Mesendoderm (in vitro differentiated cells): ENCODE data around the gene A4GALT.
A peak's percentile ranks its signal among the peaks of the same experiment; 100 is the strongest.

Experiments used
- DNase-seq: peaks from one replicate; pipeline ENCODE4 v3.0.0; 2013
- H2AK5ac ChIP-seq: 2 replicates; pipeline ENCODE4 v1.6.1; 2013; ENCODE audit warnings: low read length, inconsistent platforms
- H2BK120ac ChIP-seq: 2 replicates; pipeline ENCODE4 v1.6.1; 2013; ENCODE audit warnings: low read depth, mild to moderate bottlenecking, low read length, moderate library complexity, mixed read lengths
- H2BK15ac ChIP-seq: replicated peaks from 2 replicates; pipeline ENCODE4 v1.6.1; 2013; ENCODE audit warnings: low read depth, mild to moderate bottlenecking, moderate library complexity
- H2BK5ac ChIP-seq: 2 replicates; pipeline ENCODE4 v1.6.1; 2013; ENCODE audit warnings: low read length, inconsistent platforms
- H3K18ac ChIP-seq: 2 replicates; pipeline ENCODE4 v1.6.1; 2013; ENCODE audit warnings: mild to moderate bottlenecking, low read length, mixed read lengths
- H3K23ac ChIP-seq: one replicate; pipeline ENCODE4 v1.6.1; 2013; ENCODE audit warnings: low read length
- H3K27ac ChIP-seq: 2 replicates; pipeline ENCODE4 v1.5.1; 2013; ENCODE audit warnings: low read depth, mild to moderate bottlenecking, inconsistent platforms, low read length, moderate library complexity
- H3K27me3 ChIP-seq: 2 replicates; pipeline ENCODE4 v1.6.1; 2013; ENCODE audit warnings: low read length, control low read depth, mild to moderate bottlenecking, inconsistent platforms; ENCODE audit not compliant: insufficient read depth, poor library complexity
- H3K36me3 ChIP-seq: 2 replicates; pipeline ENCODE4 v1.6.1; 2013; ENCODE audit warnings: low read length, inconsistent platforms; ENCODE audit not compliant: control insufficient read depth, insufficient read depth
- H3K4ac ChIP-seq: one replicate; pipeline ENCODE4 v1.6.1; 2013; ENCODE audit warnings: low read depth, mild to moderate bottlenecking, low read length, moderate library complexity
- H3K4me1 ChIP-seq: 2 replicates; pipeline ENCODE4 v1.6.1; 2013; ENCODE audit warnings: low read depth, low read length, inconsistent platforms; ENCODE audit not compliant: control insufficient read depth
- H3K4me2 ChIP-seq: 2 replicates; pipeline ENCODE4 v1.6.1; 2013; ENCODE audit warnings: low read length
- H3K4me3 ChIP-seq: 2 replicates; pipeline ENCODE4 v1.5.1; 2013; ENCODE audit warnings: mild to moderate bottlenecking, low read length
- H3K56ac ChIP-seq: one replicate; pipeline ENCODE4 v1.6.1; 2013; ENCODE audit warnings: low read length
- H3K79me1 ChIP-seq: 2 replicates; pipeline ENCODE4 v1.6.1; 2013; ENCODE audit warnings: low read length, inconsistent platforms
- H3K79me2 ChIP-seq: 2 replicates; pipeline ENCODE4 v1.6.1; 2013; ENCODE audit warnings: mild to moderate bottlenecking, low read length; ENCODE audit not compliant: control insufficient read depth, insufficient read depth
- H3K9ac ChIP-seq: 2 replicates; pipeline ENCODE4 v1.6.1; 2013; ENCODE audit warnings: low read length, inconsistent platforms
- H4K5ac ChIP-seq: one replicate; pipeline ENCODE4 v1.6.1; 2013; ENCODE audit warnings: low read length
- H4K8ac ChIP-seq: one replicate; pipeline ENCODE4 v1.6.1; 2013; ENCODE audit warnings: low read depth, mild to moderate bottlenecking, control low read depth, low read length, moderate library complexity
- WGBS: extraction: QIAGEN DNeasy Blood & Tissue Kit; methylation state at CpG from one replicate; pipeline ENCODE4 v1.1.7; 2013; ENCODE audit warnings: low lambda C conversion rate, missing lambda C conversion rate; ENCODE audit not compliant: insufficient coverage; ENCODE audit errors: extremely low coverage; 5-methylcytosine and 5-hydroxymethylcytosine counted together

The A4GALT gene

DNA sequence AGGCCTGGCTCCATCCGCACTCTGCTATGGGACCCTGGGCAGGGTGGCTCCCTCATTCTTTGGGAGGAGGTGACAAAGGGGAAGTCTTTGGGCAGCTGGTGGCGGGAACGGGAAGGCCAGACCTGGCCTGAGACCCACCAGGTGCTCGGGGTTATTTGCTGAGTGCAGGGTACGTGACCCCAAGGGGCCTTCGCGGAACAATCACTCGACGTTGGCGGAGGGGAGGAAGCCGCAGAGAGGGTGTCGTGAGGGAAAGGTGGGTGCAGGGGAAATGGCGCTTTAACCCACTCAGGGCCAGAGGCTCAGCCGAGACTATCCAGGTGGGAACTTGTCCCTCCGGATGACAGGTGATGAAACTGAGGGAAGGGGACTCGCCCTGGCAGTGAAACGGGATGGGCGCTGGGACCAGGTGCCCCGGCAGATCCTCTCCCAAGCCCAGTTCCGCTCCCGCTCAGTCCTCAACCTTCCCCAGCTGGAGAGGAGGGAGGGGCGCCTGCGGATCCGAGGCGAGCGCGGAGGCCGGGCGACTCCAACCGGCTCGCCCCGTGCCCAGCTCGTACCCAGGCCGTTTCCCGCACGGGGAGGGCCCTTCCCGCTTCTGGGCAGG is 911 bp downstream of the A4GALT start:
- peak overlapping the region; percentile 66 for H3K9ac ChIP-seq
- no peak overlapping the region for H4K8ac ChIP-seq
- H2BK15ac ChIP-seq, result no peak overlapping the region
- no peak overlapping the region for H3K18ac ChIP-seq
- H3K36me3 ChIP-seq, result no peaks in the 10 kb centered on the region
- no peak overlapping the region for H2BK120ac ChIP-seq
- H3K79me1 ChIP-seq, result no peaks in the 10 kb centered on the region
- no CpG with 5 or more reads among the region's 37 CpGs for WGBS
- peak overlapping the region; percentile 51 for H3K4me3 ChIP-seq
- H3K4me2 ChIP-seq, result peak overlapping the region; percentile 96
- H3K4me1 ChIP-seq, result no peaks in the 10 kb centered on the region
- no peak overlapping the region for H3K27ac ChIP-seq
- H4K5ac ChIP-seq, result no peak overlapping the region
- no peak overlapping the region for H3K23ac ChIP-seq
- no peak overlapping the region for H3K4ac ChIP-seq
- H3K27me3 ChIP-seq, result peaks cover 7% of the 10 kb centered on the region
- no peak overlapping the region for H2AK5ac ChIP-seq
- DNase-seq, result no peak
- H3K79me2 ChIP-seq, result no peaks in the 10 kb centered on the region
- H2BK5ac ChIP-seq, result no peak overlapping the region
- H3K56ac ChIP-seq, result peak overlapping the region; percentile 88

DNA sequence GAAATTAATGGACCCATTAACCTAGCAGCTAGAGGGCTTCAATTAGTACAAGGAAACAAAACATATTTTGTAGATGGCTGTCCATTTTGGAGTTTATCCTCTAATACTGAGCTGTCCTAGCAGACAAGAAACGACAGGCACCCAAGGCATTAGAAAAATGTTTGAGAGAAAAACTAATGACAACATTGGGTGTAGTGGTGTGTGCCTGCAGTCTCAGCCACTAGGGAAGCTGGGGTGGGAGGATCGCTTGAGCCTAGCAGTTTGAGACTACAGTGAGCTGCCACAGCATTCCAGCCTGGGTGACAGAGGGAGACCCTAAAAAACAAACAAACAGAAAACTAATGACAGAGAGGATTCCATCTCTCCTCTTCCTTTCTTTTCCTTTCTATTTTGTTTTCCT is 1.5 kb downstream of the A4GALT start:
- H3K23ac ChIP-seq, result no peak overlapping the region
- H3K79me2 ChIP-seq, result no peaks in the 10 kb centered on the region
- H3K9ac ChIP-seq, result no peak overlapping the region
- H3K79me1 ChIP-seq, result no peaks in the 10 kb centered on the region
- no peaks in the 10 kb centered on the region for H3K36me3 ChIP-seq
- no peak overlapping the region for H3K4me2 ChIP-seq
- no peak overlapping the region for H3K27ac ChIP-seq
- no CpG with 5 or more reads among the region's 2 CpGs for WGBS
- H2BK120ac ChIP-seq, result no peak overlapping the region
- H3K27me3 ChIP-seq, result peaks cover 7% of the 10 kb centered on the region
- H2BK5ac ChIP-seq, result no peak overlapping the region
- no peaks in the 10 kb centered on the region for H3K4me1 ChIP-seq
- H3K18ac ChIP-seq, result no peak overlapping the region
- DNase-seq, result no peak
- no peak overlapping the region for H3K4me3 ChIP-seq
- H3K56ac ChIP-seq, result peak overlapping the region; percentile 88
- H3K4ac ChIP-seq, result no peak overlapping the region
- no peak overlapping the region for H2BK15ac ChIP-seq
- no peak overlapping the region for H4K8ac ChIP-seq
- no peak overlapping the region for H4K5ac ChIP-seq
- no peak overlapping the region for H2AK5ac ChIP-seq

DNA sequence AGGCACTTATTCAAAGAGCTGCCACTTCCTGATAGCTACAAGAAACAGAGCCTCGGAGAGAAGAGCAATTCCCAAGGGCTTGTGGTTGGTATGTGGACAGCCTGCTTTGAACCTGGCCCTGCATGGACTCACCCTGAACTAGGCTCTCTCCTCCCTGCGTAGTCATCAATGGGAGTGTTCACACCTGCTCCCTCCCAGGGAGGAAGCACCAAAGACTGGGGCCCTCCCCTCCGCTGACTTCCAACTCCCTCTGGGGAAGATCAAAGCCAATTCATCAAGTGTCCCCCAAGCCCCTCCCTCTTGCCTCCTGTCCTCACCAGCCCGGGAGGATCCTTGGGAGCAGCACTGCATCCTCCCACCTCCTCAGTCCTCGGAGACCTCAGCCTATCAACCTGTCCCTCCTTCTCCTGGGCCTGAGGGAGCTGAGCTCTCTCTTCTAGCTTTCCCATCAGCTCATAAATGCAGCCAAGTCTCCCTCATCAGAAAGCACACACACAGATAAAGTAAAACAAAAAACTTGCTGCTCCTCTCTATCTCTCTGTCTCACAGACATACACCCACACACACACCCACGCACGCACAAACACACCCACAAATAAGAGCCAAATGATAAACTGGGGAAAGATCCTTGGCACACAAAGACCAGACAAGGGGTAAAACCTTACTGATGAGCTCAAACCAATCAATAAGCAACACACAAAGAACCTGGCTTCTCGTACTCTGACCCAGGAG is 3.3 kb downstream of the A4GALT start:
- Histone ChIP-seq H3K23ac (no peak overlapping the region), H3K4me3 (no peak overlapping the region), H3K4me2 (no peak overlapping the region), H3K56ac (no peak overlapping the region), H2BK5ac (no peak overlapping the region), H3K79me2 (no peaks in the 10 kb centered on the region), H4K8ac (no peak overlapping the region), H3K36me3 (no peaks in the 10 kb centered on the region), H3K27me3 (peaks cover 7% of the 10 kb centered on the region), H3K4me1 (no peaks in the 10 kb centered on the region), H3K4ac (no peak overlapping the region), H3K9ac (no peak overlapping the region), H3K18ac (no peak overlapping the region), H2BK15ac (no peak overlapping the region), H2AK5ac (no peak overlapping the region), H3K27ac (no peak overlapping the region), H2BK120ac (no peak overlapping the region), H4K5ac (no peak overlapping the region), H3K79me1 (no peaks in the 10 kb centered on the region)
- WGBS, result no CpG with 5 or more reads among the region's 8 CpGs
- peak; percentile 91 for DNase-seq

DNA sequence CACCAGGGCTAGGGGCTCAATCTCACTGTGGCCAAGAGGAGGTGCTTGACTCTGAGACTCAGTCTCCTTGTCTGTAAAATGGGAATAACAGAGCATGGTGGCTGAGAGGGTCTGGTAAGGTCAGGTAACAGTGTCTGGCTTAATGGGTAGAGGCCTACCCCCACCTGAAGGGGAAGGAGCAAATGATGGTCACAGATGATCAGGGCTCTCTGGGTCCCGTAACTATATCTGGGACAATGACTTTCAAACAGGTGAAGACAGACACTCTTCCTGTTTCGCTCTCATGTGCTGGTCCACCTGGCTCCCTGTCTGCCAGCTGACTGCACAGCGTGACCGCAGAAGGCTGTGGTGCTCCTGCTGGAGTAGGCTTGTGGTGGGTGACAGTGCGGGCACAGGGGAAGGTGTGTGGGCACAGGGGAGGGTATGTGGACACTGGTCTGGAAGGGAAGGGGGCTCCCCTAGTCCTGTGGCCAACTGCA is 4.0 kb downstream of the A4GALT start:
- Histone ChIP-seq H3K27me3 (peaks cover 7% of the 10 kb centered on the region), H3K56ac (peak overlapping the region; percentile 36), H3K79me1 (no peaks in the 10 kb centered on the region), H3K9ac (no peak overlapping the region), H4K5ac (no peak overlapping the region), H3K79me2 (no peaks in the 10 kb centered on the region), H3K27ac (no peak overlapping the region), H2BK120ac (no peak overlapping the region), H3K4ac (no peak overlapping the region), H3K4me1 (no peaks in the 10 kb centered on the region), H3K18ac (no peak overlapping the region), H3K4me3 (no peak overlapping the region), H2BK5ac (no peak overlapping the region), H3K23ac (no peak overlapping the region), H4K8ac (no peak overlapping the region), H3K4me2 (no peak overlapping the region), H2BK15ac (no peak overlapping the region), H2AK5ac (no peak overlapping the region), H3K36me3 (no peaks in the 10 kb centered on the region)
- DNase-seq, result no peak
- no CpG with 5 or more reads among the region's 5 CpGs for WGBS

DNA sequence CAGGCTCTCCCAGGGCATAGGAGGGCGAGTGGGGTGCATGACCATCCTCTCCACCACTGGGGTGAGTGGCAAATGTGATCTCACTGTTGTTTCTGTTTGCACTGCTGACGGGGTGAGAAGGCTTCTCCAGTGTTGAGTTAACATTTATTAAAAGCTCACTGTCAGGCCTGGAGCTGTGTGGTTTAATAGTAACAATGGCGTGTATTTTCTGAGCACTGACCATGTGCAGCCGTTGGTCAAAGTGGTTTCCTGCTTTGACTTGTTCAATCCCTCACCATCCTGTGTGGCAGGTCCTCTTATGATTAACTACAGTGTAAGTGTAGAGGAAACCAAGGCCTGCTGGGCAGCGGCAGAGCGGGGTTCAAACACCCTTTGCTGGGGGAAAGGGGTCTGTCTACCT is 4.4 kb downstream of the A4GALT start:
- WGBS, result no CpG with 5 or more reads among the region's 6 CpGs
- H4K5ac ChIP-seq, result no peak overlapping the region
- H3K23ac ChIP-seq, result no peak overlapping the region
- H3K27me3 ChIP-seq, result peaks cover 2% of the 10 kb centered on the region
- H3K27ac ChIP-seq, result no peak overlapping the region
- no peak overlapping the region for H3K9ac ChIP-seq
- H3K79me1 ChIP-seq, result no peaks in the 10 kb centered on the region
- H3K18ac ChIP-seq, result no peak overlapping the region
- DNase-seq, result no peak
- no peaks in the 10 kb centered on the region for H3K4me1 ChIP-seq
- H3K4ac ChIP-seq, result no peak overlapping the region
- no peak overlapping the region for H2BK15ac ChIP-seq
- H3K36me3 ChIP-seq, result no peaks in the 10 kb centered on the region
- no peak overlapping the region for H2BK120ac ChIP-seq
- no peak overlapping the region for H3K4me3 ChIP-seq
- no peak overlapping the region for H4K8ac ChIP-seq
- no peak overlapping the region for H3K4me2 ChIP-seq
- no peak overlapping the region for H2AK5ac ChIP-seq
- H3K56ac ChIP-seq, result no peak overlapping the region
- H3K79me2 ChIP-seq, result no peaks in the 10 kb centered on the region
- no peak overlapping the region for H2BK5ac ChIP-seq
